Type B pancreatic cell (in vitro differentiated cells): ENCODE results near the gene TMTC2. TPM values are rescaled to one million over a fixed set of nuclear protein-coding genes. Genes with fewer than 3 reads are reported as not detected.

Experiments used
- DNase-seq: peaks from one replicate; pipeline ENCODE4 v3.0.0; 2021; ENCODE audit warnings: mixed read lengths; ENCODE audit not compliant: unreplicated experiment; ENCODE audit errors: extremely low spot score
- H3K27ac Mint-ChIP-seq: 2 replicates; pipeline ENCODE4 v1.8.0; 2021; ENCODE audit warnings: mild to moderate bottlenecking, mixed read lengths
- H3K27me3 Mint-ChIP-seq: 2 replicates; pipeline ENCODE4 v1.8.0; 2021; ENCODE audit warnings: mixed read lengths
- H3K36me3 Mint-ChIP-seq: 2 replicates; pipeline ENCODE4 v1.8.0; 2021; ENCODE audit warnings: mixed read lengths
- H3K4me1 Mint-ChIP-seq: one replicate; pipeline ENCODE4 v1.8.0; 2021; ENCODE audit warnings: mixed read lengths; ENCODE audit not compliant: unreplicated experiment
- H3K4me3 Mint-ChIP-seq: 2 replicates; pipeline ENCODE4 v1.8.0; 2021; ENCODE audit warnings: mild to moderate bottlenecking, mixed read lengths
- H3K9me3 Mint-ChIP-seq: 2 replicates; pipeline ENCODE4 v1.8.0; 2021; ENCODE audit warnings: mixed read lengths
- CTCF ChIP-seq: fragments of 200-600 bp; sonication (generic); conservative IDR thresholded peaks from 2 replicates; pipeline ENCODE4 v1.5.0; 2021; ENCODE audit warnings: antibody characterized with exemption, mild to moderate bottlenecking
- total RNA-seq: library from RNA; stranded (reverse); gene quantifications from 2 replicates; pipeline ENCODE4 v1.2.1, GENCODE V29; 2021; ENCODE audit warnings: low replicate concordance

Gene TMTC2
- total RNA-seq, 1 donor from 2014 or later: 31.0 TPM

- H3K4me3 Mint-ChIP-seq: no peak overlapping the region
- H3K27ac Mint-ChIP-seq: no peak overlapping the region
- no peak for TF ChIP-seq CTCF
- H3K4me1 Mint-ChIP-seq: peaks cover 15% of the 10 kb centered on the region
- DNase-seq: no peak
- H3K9me3 Mint-ChIP-seq: no peaks in the 10 kb centered on the region
- H3K36me3 Mint-ChIP-seq: peaks cover 10% of the 10 kb centered on the region
- H3K27me3 Mint-ChIP-seq: no peaks in the 10 kb centered on the region
Observed at GRCh38 chr12:83044736-83045135, 358.0 kb downstream of the TMTC2 start.

GRCh38 chr12:83046019-83046418 is 359.3 kb downstream of the TMTC2 start:
- H3K4me1 Mint-ChIP-seq: peaks cover 15% of the 10 kb centered on the region
- H3K9me3 Mint-ChIP-seq: no peaks in the 10 kb centered on the region
- peaks cover 11% of the 10 kb centered on the region for H3K36me3 Mint-ChIP-seq
- no peak overlapping the region for H3K4me3 Mint-ChIP-seq
- H3K27ac Mint-ChIP-seq: no peak overlapping the region
- DNase-seq: no peak
- H3K27me3 Mint-ChIP-seq: no peaks in the 10 kb centered on the region
- TF ChIP-seq CTCF: no peak

GRCh38 chr12:83049306-83049705 is 362.6 kb downstream of the TMTC2 start:
- no peaks in the 10 kb centered on the region for H3K9me3 Mint-ChIP-seq
- H3K27me3 Mint-ChIP-seq: no peaks in the 10 kb centered on the region
- H3K27ac Mint-ChIP-seq: no peak overlapping the region
- no peak for TF ChIP-seq CTCF
- DNase-seq: no peak
- H3K4me1 Mint-ChIP-seq: peaks cover 4% of the 10 kb centered on the region
- H3K36me3 Mint-ChIP-seq: peaks cover 13% of the 10 kb centered on the region
- H3K4me3 Mint-ChIP-seq: no peak overlapping the region

GRCh38 chr12:83052890-83053541 is 366.3 kb downstream of the TMTC2 start:
- no peaks in the 10 kb centered on the region for H3K9me3 Mint-ChIP-seq
- H3K27ac Mint-ChIP-seq: no peak overlapping the region
- DNase-seq: no peak
- H3K36me3 Mint-ChIP-seq: peaks cover 29% of the 10 kb centered on the region
- TF ChIP-seq CTCF: no peak
- H3K4me1 Mint-ChIP-seq: peaks cover 3% of the 10 kb centered on the region
- no peaks in the 10 kb centered on the region for H3K27me3 Mint-ChIP-seq
- no peak overlapping the region for H3K4me3 Mint-ChIP-seq

- H3K4me1 Mint-ChIP-seq: peaks cover 3% of the 10 kb centered on the region
- H3K27ac Mint-ChIP-seq: no peak overlapping the region
- no peak overlapping the region for H3K4me3 Mint-ChIP-seq
- H3K36me3 Mint-ChIP-seq: peaks cover 15% of the 10 kb centered on the region
- no peak for TF ChIP-seq CTCF
- DNase-seq: no peak
- H3K27me3 Mint-ChIP-seq: no peaks in the 10 kb centered on the region
- no peaks in the 10 kb centered on the region for H3K9me3 Mint-ChIP-seq
Observed at GRCh38 chr12:83057436-83057835, 370.7 kb downstream of the TMTC2 start.
